WTC11 (cell line): Measurements from ENCODE around the gene MYMK. TPM values are rescaled to one million over a fixed set of nuclear protein-coding genes. Genes with fewer than 3 reads are reported as not detected.

Experiments
- ATAC-seq: fragments of 200-7000 bp; cut with Tn5 transposase; 2 replicates; pipeline ENCODE4 v1.10.0; 2021; ENCODE audit warnings: mild to moderate bottlenecking, moderate library complexity
- CTCF ChIA-PET: fragments of 300-600 bp; sonication (Branson Sonifier 250); formaldehyde crosslinking; loops from one replicate; lab custom pipeline; 2021; ENCODE audit warnings: antibody characterized with exemption; lab: Charles Lee
- POLR2A ChIA-PET: fragments of 350-600 bp; sonication (Branson Sonifier 250); formaldehyde crosslinking; loops from one replicate; lab custom pipeline; 2021; ENCODE audit warnings: antibody characterized with exemption; lab: Charles Lee
- DNase-seq: peaks from one replicate; pipeline ENCODE4 v3.0.0; 2021; ENCODE audit warnings: low spot score
- H3K27ac Mint-ChIP-seq: 2 replicates; pipeline ENCODE4 v1.8.0; 2021; ENCODE audit warnings: mixed read lengths
- H3K27me3 Mint-ChIP-seq: 2 replicates; pipeline ENCODE4 v1.8.0; 2021; ENCODE audit warnings: low read depth, mild to moderate bottlenecking, moderate library complexity, mixed read lengths
- H3K36me3 Mint-ChIP-seq: 2 replicates; pipeline ENCODE4 v1.8.0; 2021; ENCODE audit warnings: mixed read lengths
- H3K4me1 Mint-ChIP-seq: 2 replicates; pipeline ENCODE4 v1.8.0; 2022; ENCODE audit warnings: mixed read lengths
- H3K4me3 Mint-ChIP-seq: 2 replicates; pipeline ENCODE4 v1.8.0; 2021; ENCODE audit warnings: mild to moderate bottlenecking, moderate library complexity, mixed read lengths
- H3K9me3 Mint-ChIP-seq: 2 replicates; pipeline ENCODE4 v1.8.0; 2021; ENCODE audit warnings: mixed read lengths
- AR ChIP-seq: fragments of 250-450 bp; sonication (Bioruptor Pico); IDR thresholded peaks from 2 replicates; pipeline ENCODE4 v1.9.0; 2021; ENCODE audit warnings: mild to moderate bottlenecking
- ATF1 ChIP-seq: sonication (generic); formaldehyde crosslinking; IDR thresholded peaks from 2 replicates; pipeline ENCODE4 v1.8.1; 2023; ENCODE audit warnings: mild to moderate bottlenecking, moderate library complexity, missing genetic modification reagents
- CREB1 ChIP-seq: sonication (generic); formaldehyde crosslinking; IDR thresholded peaks from 2 replicates; pipeline ENCODE4 v1.8.0; 2023; ENCODE audit warnings: mild to moderate bottlenecking, missing genetic modification reagents
- E2F4 ChIP-seq: sonication (generic); formaldehyde crosslinking; IDR thresholded peaks from 2 replicates; pipeline ENCODE4 v1.8.1; 2022; ENCODE audit warnings: low read depth, mild to moderate bottlenecking, moderate library complexity, missing genetic modification reagents, borderline replicate concordance
- FOXP1 ChIP-seq: sonication (generic); formaldehyde crosslinking; IDR thresholded peaks from 2 replicates; pipeline ENCODE4 v1.8.0; 2022; ENCODE audit warnings: missing genetic modification reagents, mild to moderate bottlenecking, moderate library complexity, borderline replicate concordance
- GRHL2 ChIP-seq: fragments of 250-450 bp; sonication (Bioruptor Pico); IDR thresholded peaks from 2 replicates; pipeline ENCODE4 v1.8.0; 2022; ENCODE audit warnings: mild to moderate bottlenecking, moderate library complexity; ENCODE audit not compliant: insufficient replicate concordance, severe bottlenecking
- IRF1 ChIP-seq: sonication (generic); formaldehyde crosslinking; IDR thresholded peaks from 2 replicates; pipeline ENCODE4 v1.8.0; 2023; ENCODE audit warnings: missing genetic modification reagents
- KAT7 ChIP-seq: sonication (generic); formaldehyde crosslinking; IDR thresholded peaks from 2 replicates; pipeline ENCODE4 v1.8.1; 2023; ENCODE audit warnings: missing genetic modification reagents, mild to moderate bottlenecking, borderline replicate concordance
- MYBL2 ChIP-seq: sonication (generic); formaldehyde crosslinking; IDR thresholded peaks from 2 replicates; pipeline ENCODE4 v1.8.1; 2023; ENCODE audit warnings: mild to moderate bottlenecking, moderate library complexity, missing genetic modification reagents
- NFATC4 ChIP-seq: fragments of 250-450 bp; sonication (Bioruptor Pico); IDR thresholded peaks from 2 replicates; pipeline ENCODE4 v1.9.0; 2021; ENCODE audit warnings: mild to moderate bottlenecking
- NFE2L1 ChIP-seq: sonication (generic); formaldehyde crosslinking; IDR thresholded peaks from 2 replicates; pipeline ENCODE4 v1.8.1; 2023; ENCODE audit warnings: missing genetic modification reagents
- NFYB ChIP-seq: sonication (generic); formaldehyde crosslinking; conservative IDR thresholded peaks from 2 replicates; pipeline ENCODE4 v1.8.0; 2022; ENCODE audit warnings: low read depth, missing genetic modification reagents
- NR1H2 ChIP-seq: sonication (generic); formaldehyde crosslinking; IDR thresholded peaks from 2 replicates; pipeline ENCODE4 v1.9.0; 2021; ENCODE audit warnings: mild to moderate bottlenecking, moderate library complexity, missing genetic modification reagents
- SOX15 ChIP-seq: fragments of 250-450 bp; sonication (Bioruptor Pico); IDR thresholded peaks from 2 replicates; pipeline ENCODE4 v1.9.0; 2021; ENCODE audit warnings: mild to moderate bottlenecking
- TEAD1 ChIP-seq: sonication (generic); formaldehyde crosslinking; IDR thresholded peaks from 2 replicates; pipeline ENCODE4 v1.8.0; 2022; ENCODE audit warnings: mild to moderate bottlenecking, missing genetic modification reagents
- TEAD4 ChIP-seq: sonication (generic); formaldehyde crosslinking; IDR thresholded peaks from 2 replicates; pipeline ENCODE4 v1.8.0; 2022; ENCODE audit warnings: mild to moderate bottlenecking, missing genetic modification reagents
- TP53 ChIP-seq: sonication (generic); formaldehyde crosslinking; IDR thresholded peaks from 2 replicates; pipeline ENCODE4 v1.8.1; 2023; ENCODE audit warnings: mild to moderate bottlenecking, missing genetic modification reagents
- ZNF138 ChIP-seq: sonication (generic); formaldehyde crosslinking; conservative IDR thresholded peaks from 2 replicates; pipeline ENCODE4 v1.8.1; 2022; ENCODE audit warnings: mild to moderate bottlenecking, moderate library complexity, missing genetic modification reagents
- ZNF317 ChIP-seq: sonication (generic); formaldehyde crosslinking; IDR thresholded peaks from 2 replicates; pipeline ENCODE4 v1.8.1; 2023; ENCODE audit warnings: low read depth, mild to moderate bottlenecking, moderate library complexity, missing genetic modification reagents, borderline replicate concordance
- ZNF423 ChIP-seq: fragments of 250-450 bp; sonication (Bioruptor Pico); IDR thresholded peaks from 2 replicates; pipeline ENCODE4 v2.1.2; 2022; ENCODE audit warnings: mild to moderate bottlenecking, moderate library complexity
- ZNF425 ChIP-seq: fragments of 250-450 bp; sonication (Bioruptor Pico); conservative IDR thresholded peaks from 2 replicates; pipeline ENCODE4 v1.9.0; 2021; ENCODE audit warnings: mild to moderate bottlenecking
- total RNA-seq: library from RNA; stranded (reverse); gene quantifications from 3 replicates; pipeline ENCODE4 v1.2.3, GENCODE V29; 2021
- TF ChIP-seq, protein P1 (sequence below): sonication (generic); formaldehyde crosslinking; IDR thresholded peaks from 2 replicates; pipeline ENCODE4 v1.8.0; 2022; ENCODE audit warnings: mild to moderate bottlenecking, missing genetic modification reagents
- TF ChIP-seq, protein P2 (sequence below): sonication (generic); formaldehyde crosslinking; conservative IDR thresholded peaks from 2 replicates; pipeline ENCODE4 v1.8.1; 2022; ENCODE audit warnings: mild to moderate bottlenecking, missing genetic modification reagents

The MYMK gene
- total RNA-seq, 1 experiment from 2014 or later = not detected

GRCh38 chr9:133513214-133514100 is 11.3 kb downstream of the MYMK start (continued):
- TF ChIP-seq ZNF425 (CRISPR knock-in tag) = no peak
- no peak for TF ChIP-seq GRHL2 (CRISPR knock-in tag)
- TF ChIP-seq KAT7 (CRISPR knock-in tag) = no peak
- TF ChIP-seq, protein P1, sequence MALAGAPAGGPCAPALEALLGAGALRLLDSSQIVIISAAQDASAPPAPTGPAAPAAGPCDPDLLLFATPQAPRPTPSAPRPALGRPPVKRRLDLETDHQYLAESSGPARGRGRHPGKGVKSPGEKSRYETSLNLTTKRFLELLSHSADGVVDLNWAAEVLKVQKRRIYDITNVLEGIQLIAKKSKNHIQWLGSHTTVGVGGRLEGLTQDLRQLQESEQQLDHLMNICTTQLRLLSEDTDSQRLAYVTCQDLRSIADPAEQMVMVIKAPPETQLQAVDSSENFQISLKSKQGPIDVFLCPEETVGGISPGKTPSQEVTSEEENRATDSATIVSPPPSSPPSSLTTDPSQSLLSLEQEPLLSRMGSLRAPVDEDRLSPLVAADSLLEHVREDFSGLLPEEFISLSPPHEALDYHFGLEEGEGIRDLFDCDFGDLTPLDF (CRISPR knock-in tag) = no peak
- no peak for TF ChIP-seq ZNF138 (CRISPR knock-in tag)
- no peak for TF ChIP-seq NR1H2
- TF ChIP-seq NFYB (CRISPR knock-in tag) = no peak
- no peak for TF ChIP-seq NFATC4
- TF ChIP-seq ATF1 = no peak
- TF ChIP-seq, all 79 proteins: peak for 0

- H3K4me1 Mint-ChIP-seq = peaks cover 14% of the 10 kb centered on the region
- DNase-seq = no peak
- CTCF ChIA-PET = interaction anchor here (1.1 to 1.9 kb wide), 5 partner anchors 11 to 230 kb away, joined by 3 to 8 read pairs (median 4); no protein-coding TSS in a partner anchor
- H3K4me3 Mint-ChIP-seq = no peak overlapping the region
- no peaks in the 10 kb centered on the region for H3K9me3 Mint-ChIP-seq
- no peaks in the 10 kb centered on the region for H3K27me3 Mint-ChIP-seq
- no peak overlapping the region for H3K27ac Mint-ChIP-seq
- TF ChIP-seq NFE2L1 (CRISPR knock-in tag) = 0 out of 2 replicates have a peak, but pooled peaks have one; percentile 41
- TF ChIP-seq FOXP1 (CRISPR knock-in tag) = 0 out of 2 replicates have a peak, but pooled peaks have one; percentile 31
- no peak for TF ChIP-seq TP53 (CRISPR knock-in tag)
- TF ChIP-seq, all 79 proteins: peak for 2
- no peak for ATAC-seq
- POLR2A ChIA-PET = interaction anchor here (0.7 kb wide), 1 partner anchor 360 kb away, joined by 3 read pairs; no protein-coding TSS in a partner anchor
- H3K36me3 Mint-ChIP-seq = no peaks in the 10 kb centered on the region
Observed at GRCh38 chr9:133512253-133513213, 12.2 kb downstream of the MYMK start.

- POLR2A ChIA-PET = no interaction called here
- no peak for TF ChIP-seq ZNF317 (CRISPR knock-in tag)
- no peak for TF ChIP-seq CREB1 (CRISPR knock-in tag)
- no peak for TF ChIP-seq ZNF423 (CRISPR knock-in tag)
- no peak for TF ChIP-seq IRF1
- TF ChIP-seq NFE2L1 (CRISPR knock-in tag) = no peak
- no peak for TF ChIP-seq E2F4
- TF ChIP-seq, protein P2, sequence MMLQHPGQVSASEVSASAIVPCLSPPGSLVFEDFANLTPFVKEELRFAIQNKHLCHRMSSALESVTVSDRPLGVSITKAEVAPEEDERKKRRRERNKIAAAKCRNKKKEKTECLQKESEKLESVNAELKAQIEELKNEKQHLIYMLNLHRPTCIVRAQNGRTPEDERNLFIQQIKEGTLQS (CRISPR knock-in tag) = no peak
- TF ChIP-seq TEAD4 (CRISPR knock-in tag) = no peak
- no peak for TF ChIP-seq MYBL2 (CRISPR knock-in tag)
- TF ChIP-seq TEAD1 = no peak
- no peak for TF ChIP-seq AR (CRISPR knock-in tag)
- no peak for TF ChIP-seq SOX15
Observed at GRCh38 chr9:133511607-133512006, 13.2 kb downstream of the MYMK start.

More at GRCh38 chr9:133511607-133512006, 13.2 kb downstream of the MYMK start:
- no peaks in the 10 kb centered on the region for H3K9me3 Mint-ChIP-seq
- ATAC-seq (no peak), DNase-seq (no peak)
- no peak overlapping the region for H3K4me3 Mint-ChIP-seq
- H3K36me3 Mint-ChIP-seq = no peaks in the 10 kb centered on the region
- peaks cover 14% of the 10 kb centered on the region for H3K4me1 Mint-ChIP-seq
- no peaks in the 10 kb centered on the region for H3K27me3 Mint-ChIP-seq
- no peak overlapping the region for H3K27ac Mint-ChIP-seq
- CTCF ChIA-PET = no interaction called here
